ENCODE data around the gene CYSRT1. TPM values are rescaled to one million over a fixed set of nuclear protein-coding genes. Genes with fewer than 3 reads are reported as not detected.

The CYSRT1 gene
- polyA plus RNA-seq, 1 donor (not counting 4 experiments of a cell fraction or from before 2014, with no cell fraction given) = 0.80 TPM

DNA sequence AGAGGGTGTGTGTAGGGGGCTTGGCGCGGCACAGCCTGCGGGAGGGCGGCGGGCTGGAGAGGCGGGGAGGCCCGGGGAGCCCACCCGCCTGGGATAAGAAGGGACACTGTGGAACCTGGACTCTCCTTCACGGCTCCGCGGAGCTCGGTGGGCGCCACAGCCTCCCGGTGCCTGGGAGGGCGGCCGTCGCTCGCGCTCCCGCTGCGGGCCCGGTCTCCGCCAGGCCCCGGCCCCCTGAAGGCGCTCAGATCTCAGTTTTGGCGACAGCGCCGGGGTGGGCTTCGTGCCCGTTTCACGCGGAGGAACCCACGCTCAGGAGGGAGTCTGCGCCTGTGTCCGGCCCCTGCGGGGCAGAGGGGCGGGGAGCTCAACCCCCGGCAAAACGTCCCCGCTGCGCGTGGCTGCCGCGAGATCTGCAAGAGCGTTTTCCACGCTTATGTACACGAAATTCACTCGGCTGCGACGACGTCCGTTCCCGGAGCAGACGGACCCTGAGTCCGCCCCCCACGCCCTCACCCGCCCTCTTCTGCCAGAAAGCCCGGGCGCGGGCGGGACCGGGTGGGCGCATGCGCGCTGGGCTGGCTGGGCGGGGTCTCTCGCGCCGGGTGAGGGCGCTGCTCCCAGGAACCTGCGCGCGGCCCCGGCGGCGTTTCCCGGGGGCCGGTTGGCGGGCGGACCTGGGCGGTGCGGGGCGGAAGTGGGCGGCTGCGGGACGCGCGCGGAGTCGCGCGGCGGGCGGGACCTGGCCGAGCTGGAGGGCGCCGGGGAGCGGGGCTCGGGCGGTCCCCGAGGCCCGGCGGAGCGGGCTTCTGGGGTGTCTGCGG is 29.9 kb downstream of the CYSRT1 start, which contains the start of gene NELFB:
Gene NELFB (plus strand): TSS at position 704 of the 824 bp plus-strand sequence.
- Histone ChIP-seq H3K4me1 (ENCODE audit: control insufficient read depth, extremely low read depth, insufficient read depth, low read length) (peaks cover 15% of the 10 kb centered on the region), H3K27ac (ENCODE audit: control insufficient read depth, insufficient read depth, low read length) (peak within 1 kb of the TSS; percentile 58), H3K9me3 (ENCODE audit: control insufficient read depth, low read depth, low read length) (no peaks in the 10 kb centered on the region), H2AFZ (ENCODE audit: control insufficient read depth, low read length) (peak within 1 kb of the TSS; percentile 95), H3K4me2 (ENCODE audit: control insufficient read depth, extremely low read depth, insufficient read depth, low read depth, low read length) (peak within 1 kb of the TSS; percentile 93), H3K79me2 (ENCODE audit: control insufficient read depth, insufficient read depth, low read length) (peaks cover 26% of the 10 kb centered on the region), H3K9ac (ENCODE audit: control insufficient read depth, extremely low read depth, insufficient read depth, low read length) (peak within 1 kb of the TSS; percentile 83), H4K20me1 (ENCODE audit: control insufficient read depth, extremely low read depth, insufficient read depth, low read length) (no peaks in the 10 kb centered on the region), H3K9me1 (ENCODE audit: control insufficient read depth, extremely low read depth, insufficient read depth, low read length) (no peaks in the 10 kb centered on the region), H3K36me3 (ENCODE audit: control insufficient read depth in 2 of 2, extremely low read depth in 1 of 2, insufficient read depth in 2 of 2, low read length in 2 of 2) (peaks cover 8 to 22% of the 10 kb centered on the region in 2 experiments), H3K4me3 (ENCODE audit: control insufficient read depth in 2 of 3, extremely low read depth in 1 of 3, insufficient read depth in 2 of 3, low read depth in 1 of 3, low read length in 3 of 3) (peak within 1 kb of the TSS; percentile 81 to 97 (median 84)), H3K27me3 (ENCODE audit: control insufficient read depth, extremely low read depth, insufficient read depth, low read length) (no peaks in the 10 kb centered on the region)
- TF ChIP-seq, protein P1, sequence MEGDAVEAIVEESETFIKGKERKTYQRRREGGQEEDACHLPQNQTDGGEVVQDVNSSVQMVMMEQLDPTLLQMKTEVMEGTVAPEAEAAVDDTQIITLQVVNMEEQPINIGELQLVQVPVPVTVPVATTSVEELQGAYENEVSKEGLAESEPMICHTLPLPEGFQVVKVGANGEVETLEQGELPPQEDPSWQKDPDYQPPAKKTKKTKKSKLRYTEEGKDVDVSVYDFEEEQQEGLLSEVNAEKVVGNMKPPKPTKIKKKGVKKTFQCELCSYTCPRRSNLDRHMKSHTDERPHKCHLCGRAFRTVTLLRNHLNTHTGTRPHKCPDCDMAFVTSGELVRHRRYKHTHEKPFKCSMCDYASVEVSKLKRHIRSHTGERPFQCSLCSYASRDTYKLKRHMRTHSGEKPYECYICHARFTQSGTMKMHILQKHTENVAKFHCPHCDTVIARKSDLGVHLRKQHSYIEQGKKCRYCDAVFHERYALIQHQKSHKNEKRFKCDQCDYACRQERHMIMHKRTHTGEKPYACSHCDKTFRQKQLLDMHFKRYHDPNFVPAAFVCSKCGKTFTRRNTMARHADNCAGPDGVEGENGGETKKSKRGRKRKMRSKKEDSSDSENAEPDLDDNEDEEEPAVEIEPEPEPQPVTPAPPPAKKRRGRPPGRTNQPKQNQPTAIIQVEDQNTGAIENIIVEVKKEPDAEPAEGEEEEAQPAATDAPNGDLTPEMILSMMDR (optimal IDR thresholded peaks at IDR 0.05 in 1 of 3, IDR thresholded peaks at IDR 0.05 in 1 of 3, conservative IDR thresholded peaks at IDR 0.05 in 1 of 3; ENCODE audit: extremely low read depth in 1 of 3, insufficient read depth in 2 of 3, low read length in 3 of 3) = peak in 1 of 3 experiments; percentile 10
- no peak for TF ChIP-seq EZH2 (IDR thresholded peaks at IDR 0.05; ENCODE audit: low read length)
- DNase-seq (ENCODE audit: low read depth, low spot score) (no peak), FAIRE-seq (no peak)
- dilution Hi-C loops (cut with MboI; ENCODE audit: extremely low pct_ligation_motif_present, low sequenced_read_pairs) = no loop called here

DNA sequence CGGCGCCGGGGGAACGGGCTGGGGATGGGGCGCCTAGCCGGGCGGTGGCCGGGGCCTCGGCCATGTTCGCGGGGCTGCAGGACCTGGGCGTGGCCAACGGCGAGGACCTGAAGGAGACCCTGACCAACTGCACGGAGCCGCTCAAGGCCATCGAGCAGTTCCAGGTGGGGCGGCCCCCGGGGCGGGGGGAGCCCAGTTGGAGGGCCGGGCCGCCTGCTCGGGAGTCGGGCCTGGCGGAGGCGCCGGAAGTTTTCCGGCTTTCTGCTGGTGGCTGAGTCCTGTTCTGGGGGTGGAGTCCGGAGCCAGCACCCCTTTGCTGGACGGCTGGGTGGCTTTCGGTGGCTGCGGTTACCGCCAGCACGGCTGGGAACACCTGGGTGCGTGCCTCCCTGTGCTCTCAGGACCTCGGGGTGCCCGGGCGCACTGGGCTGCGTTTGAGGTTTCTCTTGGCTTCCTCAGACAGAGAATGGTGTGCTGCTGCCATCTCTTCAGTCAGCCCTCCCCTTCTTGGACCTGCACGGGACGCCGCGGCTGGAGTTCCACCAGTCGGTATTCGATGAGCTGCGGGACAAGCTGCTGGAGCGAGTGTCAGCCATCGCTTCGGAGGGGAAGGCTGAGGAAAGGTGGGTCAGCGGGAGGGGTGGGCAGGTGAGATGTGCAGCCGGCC is 30.6 kb downstream of the CYSRT1 start:
- Histone ChIP-seq H2AFZ (ENCODE audit: control insufficient read depth, low read length) (peak overlapping the region; percentile 53), H3K36me3 (ENCODE audit: control insufficient read depth in 2 of 2, extremely low read depth in 1 of 2, insufficient read depth in 2 of 2, low read length in 2 of 2) (peaks cover 8 to 22% of the 10 kb centered on the region in 2 experiments), H4K20me1 (ENCODE audit: control insufficient read depth, extremely low read depth, insufficient read depth, low read length) (no peaks in the 10 kb centered on the region), H3K4me1 (ENCODE audit: control insufficient read depth, extremely low read depth, insufficient read depth, low read length) (peaks cover 15% of the 10 kb centered on the region), H3K9me1 (ENCODE audit: control insufficient read depth, extremely low read depth, insufficient read depth, low read length) (no peaks in the 10 kb centered on the region), H3K4me3 (ENCODE audit: control insufficient read depth in 2 of 3, extremely low read depth in 1 of 3, insufficient read depth in 2 of 3, low read depth in 1 of 3, low read length in 3 of 3) (peak overlapping the region; percentile 70 to 97 (median 84)), H3K9ac (ENCODE audit: control insufficient read depth, extremely low read depth, insufficient read depth, low read length) (peak overlapping the region; percentile 83), H3K4me2 (ENCODE audit: control insufficient read depth, extremely low read depth, insufficient read depth, low read depth, low read length) (peak overlapping the region; percentile 91), H3K9me3 (ENCODE audit: control insufficient read depth, low read depth, low read length) (no peaks in the 10 kb centered on the region), H3K27me3 (ENCODE audit: control insufficient read depth, extremely low read depth, insufficient read depth, low read length) (no peaks in the 10 kb centered on the region), H3K79me2 (ENCODE audit: control insufficient read depth, insufficient read depth, low read length) (peaks cover 26% of the 10 kb centered on the region), H3K27ac (ENCODE audit: control insufficient read depth, insufficient read depth, low read length) (peak overlapping the region; percentile 58)
- FAIRE-seq = no peak
- TF ChIP-seq, protein P1 (optimal IDR thresholded peaks at IDR 0.05 in 1 of 3, IDR thresholded peaks at IDR 0.05 in 1 of 3, conservative IDR thresholded peaks at IDR 0.05 in 1 of 3; ENCODE audit: extremely low read depth in 1 of 3, insufficient read depth in 2 of 3, low read length in 3 of 3) = no peak
- no peak for TF ChIP-seq EZH2 (IDR thresholded peaks at IDR 0.05; ENCODE audit: low read length)
- no peak for DNase-seq (ENCODE audit: low read depth, low spot score)
- dilution Hi-C loops (cut with MboI; ENCODE audit: extremely low pct_ligation_motif_present, low sequenced_read_pairs) = no loop called here
